GM12878 (cell line): ENCODE data around the gene HSF2BP. TPM values are rescaled to one million over a fixed set of nuclear protein-coding genes. Genes with fewer than 3 reads are reported as not detected.

ENCODE experiments used
- ATAC-seq: fragments of 200-7000 bp; cut with Tn5 transposase; 3 replicates; pipeline ENCODE4 v1.9.1; 2020; ENCODE audit warnings: mild to moderate bottlenecking, moderate library complexity
- BruUV-seq: library from RNA; stranded (reverse); fragments of 400-500 nt; replicated peaks from 2 replicates; lab custom pipeline; 2021; lab: Mats Ljungman, UMichigan
- CTCF ChIA-PET: fragments of 300-600 bp; sonication (Branson Sonifier 250); formaldehyde crosslinking; extraction: SDS; loops from one replicate; lab custom pipeline; 2021; ENCODE audit warnings: inconsistent platforms; lab: Yijun Ruan, JAX
- POLR2A ChIA-PET: fragments of 350-600 bp; formaldehyde crosslinking; extraction: SDS; loops from one replicate; lab custom pipeline; 2021; ENCODE audit warnings: inconsistent platforms; lab: Charles Lee
- RAD21 ChIA-PET: fragments of 300-600 bp; sonication (Branson Sonifier 250); formaldehyde crosslinking; loops from one replicate; lab custom pipeline; 2023; ENCODE audit warnings: antibody characterized with exemption; ENCODE audit not compliant: unreplicated experiment; lab: Charles Lee
- SMC1A ChIA-PET: fragments of 300-600 bp; sonication (Branson Sonifier 250); formaldehyde crosslinking; loops from one replicate; lab custom pipeline; 2023; ENCODE audit not compliant: unreplicated experiment, uncharacterized antibody; lab: Charles Lee
- DNase-seq: peaks from one replicate; pipeline ENCODE4 v3.0.0-alpha.2; 2011; ENCODE audit warnings: low read depth, low spot score
- FAIRE-seq: peaks from 3 replicates; lab custom pipeline; 2011; peaks lifted over from hg19 to GRCh38; lab: Jason Lieb, UNC
- H2AFZ ChIP-seq: 2 replicates; pipeline ENCODE4 v1.6.0; 2011; ENCODE audit warnings: low read depth, low read length, control low read depth; ENCODE audit not compliant: control insufficient read depth
- H3K27ac ChIP-seq: 2 replicates; pipeline ENCODE4 v1.5.1; 2011; ENCODE audit warnings: control low read depth; ENCODE audit not compliant: control insufficient read depth, insufficient read depth
- H3K27me3 ChIP-seq, 2 experiments: replicated peaks in 1 of 2; 2 replicates each; pipeline versions ENCODE4 v1.6.0 to v1.6.1; 2011; ENCODE audit warnings: low read length in 1 of 2; ENCODE audit not compliant: control insufficient read depth in 2 of 2, insufficient read depth in 2 of 2
- H3K36me3 ChIP-seq, 2 experiments: 2 replicates each; pipeline ENCODE4 v1.5.1; 2011; ENCODE audit warnings: low read length in 1 of 2; ENCODE audit not compliant: control insufficient read depth in 2 of 2, insufficient read depth in 2 of 2
- H3K4me1 ChIP-seq: 2 replicates; pipeline ENCODE4 v1.6.1; 2011; ENCODE audit warnings: mild to moderate bottlenecking, low read length, moderate library complexity, mixed read lengths; ENCODE audit not compliant: control insufficient read depth, insufficient read depth
- H3K4me2 ChIP-seq: 2 replicates; pipeline ENCODE4 v1.6.0; 2011; ENCODE audit warnings: control low read depth; ENCODE audit not compliant: control insufficient read depth, insufficient read depth
- H3K4me3 ChIP-seq: fragments of 200-600 bp; sonication (generic); 2 replicates; pipeline ENCODE4 v1.5.1; 2016
- H3K79me2 ChIP-seq: 2 replicates; pipeline ENCODE4 v1.6.0; 2011; ENCODE audit warnings: low read length; ENCODE audit not compliant: control insufficient read depth, insufficient read depth
- H3K9ac ChIP-seq: 2 replicates; pipeline ENCODE4 v1.8.0; 2011; ENCODE audit warnings: low read length, control low read depth, mixed read lengths; ENCODE audit not compliant: control insufficient read depth, insufficient read depth
- H3K9me3 ChIP-seq: replicated peaks from 3 replicates; pipeline ENCODE4 v1.5.1; 2011; ENCODE audit warnings: mild to moderate bottlenecking, low read length; ENCODE audit not compliant: control insufficient read depth, insufficient read depth
- H4K20me1 ChIP-seq: 2 replicates; pipeline ENCODE4 v1.6.0; 2011; ENCODE audit not compliant: control insufficient read depth, insufficient read depth
- ATF2 ChIP-seq: IDR thresholded peaks from 2 replicates; pipeline ENCODE4 v1.6.1; 2012; ENCODE audit warnings: low read length, inconsistent platforms
- CHD2 ChIP-seq: IDR thresholded peaks from 2 replicates; pipeline ENCODE4 v1.6.1; 2011; ENCODE audit warnings: low read depth, low read length, improper control_type of control experiment, borderline replicate concordance
- E2F4 ChIP-seq: IDR thresholded peaks from 2 replicates; pipeline ENCODE4 v1.6.1; 2012; ENCODE audit warnings: low read depth, low read length, improper control_type of control experiment
- ETV6 ChIP-seq, 2 experiments: fragments of 450-650 bp in 1 of 2; IDR thresholded peaks in 1 of 2; conservative IDR thresholded peaks in 1 of 2; 2 replicates each; pipeline ENCODE4 v1.6.1; 2014; ENCODE audit warnings: antibody characterized with exemption in 1 of 2, borderline replicate concordance in 1 of 2, low read depth in 1 of 2, mild to moderate bottlenecking in 1 of 2, moderate library complexity in 1 of 2
- FOS ChIP-seq: IDR thresholded peaks from 3 replicates; pipeline ENCODE4 v1.6.1; 2011; ENCODE audit warnings: borderline replicate concordance; ENCODE audit not compliant: insufficient read length; ENCODE audit errors: extremely low read depth
- IKZF1 ChIP-seq: fragments of 450-650 bp; conservative IDR thresholded peaks from 2 replicates; pipeline ENCODE4 v1.6.1; 2017; ENCODE audit warnings: antibody characterized with exemption, mild to moderate bottlenecking
- IKZF2 ChIP-seq, 2 experiments: fragments of 450-650 bp; IDR thresholded peaks; 2 replicates each; pipeline ENCODE4 v1.6.1; 2017; ENCODE audit warnings: mild to moderate bottlenecking in 2 of 2, moderate library complexity in 2 of 2
- KLF5 ChIP-seq: fragments of 450-650 bp; IDR thresholded peaks from 2 replicates; pipeline ENCODE4 v1.6.1; 2014; ENCODE audit warnings: mild to moderate bottlenecking; ENCODE audit not compliant: partially characterized antibody
- NBN ChIP-seq: fragments of 450-650 bp; IDR thresholded peaks from 2 replicates; pipeline ENCODE4 v1.6.1; 2016
- NFIC ChIP-seq: IDR thresholded peaks from 2 replicates; pipeline ENCODE4 v1.6.1; 2012; ENCODE audit warnings: low read depth, mild to moderate bottlenecking, inconsistent platforms, low read length, moderate library complexity
- REST ChIP-seq: IDR thresholded peaks from 2 replicates; pipeline ENCODE4 v1.6.1; 2012; ENCODE audit warnings: mild to moderate bottlenecking, low read depth, low read length
- TAF1 ChIP-seq: IDR thresholded peaks from 2 replicates; pipeline ENCODE4 v1.6.1; 2011; ENCODE audit warnings: mild to moderate bottlenecking, low read depth, low read length, borderline replicate concordance
- USF1 ChIP-seq: IDR thresholded peaks from 2 replicates; pipeline ENCODE4 v1.6.1; 2011; ENCODE audit warnings: borderline replicate concordance, low read depth, mild to moderate bottlenecking, moderate library complexity, mixed read lengths, low read length; ENCODE audit not compliant: insufficient read depth; ENCODE audit errors: extremely low read length
- ZBED1 ChIP-seq: IDR thresholded peaks from 2 replicates; pipeline ENCODE4 v1.6.1; 2016; ENCODE audit warnings: borderline replicate concordance
- ZNF622 ChIP-seq: fragments of 450-650 bp; IDR thresholded peaks from 2 replicates; pipeline ENCODE4 v1.6.1; 2017; ENCODE audit warnings: mild to moderate bottlenecking, inconsistent platforms
- whole genome bisulfite sequencing: methylation state at CpG from one replicate; pipeline ENCODE4 v1.1.6; 2016; ENCODE audit warnings: low lambda C conversion rate; ENCODE audit not compliant: insufficient replicate concordance, insufficient coverage; ENCODE audit errors: missing lambda C conversion rate; 5-methylcytosine and 5-hydroxymethylcytosine counted together
- in situ Hi-C: fragments of 300-500 bp; cut with MboI; formaldehyde crosslinking; loops from 9 replicates; pipeline ENCODE4 v1.14.3; 2018; ENCODE audit warnings: mixed read lengths
- intact Hi-C: fragments of 100-400 bp; cut with micrococcal nuclease; formaldehyde crosslinking; loops from one replicate; pipeline ENCODE4 v1.14.2; 2022; ENCODE audit not compliant: unreplicated experiment
- polyA plus RNA-seq, 11 experiments: library from polyadenylated mRNA; depleted of rRNA in 4 of 11; unstranded in 6 of 11; stranded (reverse) in 5 of 11; fragments of >200 nt; fragmentation: Nextera tagmentation in 4 of 11; fragmentation: Illumina TruSeq in 1 of 11; extraction: Ambion mirVana in 4 of 11; extraction: Trizol in 1 of 11; gene quantifications; 1 replicate in 1 of 11; 2 replicates in 10 of 11; pipeline versions ENCODE4 v1.2.1 to v1.2.3, GENCODE V29; 2011 to 2016; ENCODE audit warnings: inconsistent platforms in 2 of 11, missing spikeins in 2 of 11, low read depth in 1 of 11
- total RNA-seq, 4 experiments: library from RNA; depleted of rRNA in 3 of 4; stranded (reverse); fragments of >200 nt in 3 of 4; fragmentation: Illumina TruSeq in 1 of 4; extraction: Trizol in 1 of 4; gene quantifications; 2 replicates each; pipeline versions ENCODE4 v1.2.1 to v1.2.3, GENCODE V29; 2013 to 2021

The HSF2BP gene
- total and polyA plus RNA-seq, 10 of the 15 experiments (the other 5 are each of a cell fraction or from before 2014, with no cell fraction given) = 0.07 to 0.81 (median 0.35) TPM

- TF ChIP-seq REST (no peak), NBN (no peak), ZNF622 (no peak), IKZF1 (no peak), KLF5 (no peak), IKZF2 (IDR thresholded peaks at IDR 0.05) (no peak), CHD2 (no peak)
Observed at GRCh38 chr21:43640400-43640799, 18.9 kb downstream of the HSF2BP start (continued).

- Histone ChIP-seq H3K79me2 (no peaks in the 10 kb centered on the region), H3K36me3 (no peaks in the 10 kb centered on the region), H3K4me1 (no peaks in the 10 kb centered on the region), H2AFZ (no peak overlapping the region), H3K27ac (no peak overlapping the region), H3K4me2 (no peak overlapping the region), H3K9ac (no peak overlapping the region), H3K4me3 (no peak overlapping the region), H3K9me3 (no peaks in the 10 kb centered on the region), H4K20me1 (no peaks in the 10 kb centered on the region), H3K27me3 (no peaks in the 10 kb centered on the region)
- 55% methylated on average over 7 of the region's 7 CpGs for WGBS
- in situ Hi-C loops = no loop called here
- CTCF ChIA-PET = interaction anchor here (0.6 to 1.3 kb wide), 3 partner anchors 8 to 19 kb away, joined by 3 to 5 read pairs (median 3); no protein-coding TSS in a partner anchor
- BruUV-seq = no TSS peak
- DNase-seq (no peak), ATAC-seq (no peak), FAIRE-seq (no peak)
- RAD21 ChIA-PET = no interaction called here
- SMC1A ChIA-PET = interaction anchor here (0.8 kb wide), 1 partner anchor 28 kb away, joined by 4 read pairs; no protein-coding TSS in a partner anchor
- POLR2A ChIA-PET = no interaction called here
- intact Hi-C loops = no loop called here
- TF ChIP-seq FOS (no peak), ATF2 (no peak), E2F4 (no peak), ZBED1 (no peak), TAF1 (no peak), NFIC (no peak), ETV6 (conservative IDR thresholded peaks at IDR 0.05 in 1 of 2, IDR thresholded peaks at IDR 0.05 in 1 of 2; ENCODE audit: borderline replicate concordance in 1 of 2, low read depth in 1 of 2) (no peak), USF1 (no peak)
Observed at GRCh38 chr21:43639470-43640353, 19.6 kb downstream of the HSF2BP start.
